Skeletal muscle cell (primary cell): ENCODE measurements around the gene SLC35G6.

Experiments
- DNase-seq: peaks from one replicate; pipeline ENCODE4 v3.0.0-alpha.2; 2010; ENCODE audit warnings: low read depth
- H3K4me3 ChIP-seq: 2 replicates; pipeline ENCODE4 v1.5.1; 2011; ENCODE audit warnings: low read depth, mild to moderate bottlenecking, control low read depth, low read length, moderate library complexity

Gene SLC35G6

DNA sequence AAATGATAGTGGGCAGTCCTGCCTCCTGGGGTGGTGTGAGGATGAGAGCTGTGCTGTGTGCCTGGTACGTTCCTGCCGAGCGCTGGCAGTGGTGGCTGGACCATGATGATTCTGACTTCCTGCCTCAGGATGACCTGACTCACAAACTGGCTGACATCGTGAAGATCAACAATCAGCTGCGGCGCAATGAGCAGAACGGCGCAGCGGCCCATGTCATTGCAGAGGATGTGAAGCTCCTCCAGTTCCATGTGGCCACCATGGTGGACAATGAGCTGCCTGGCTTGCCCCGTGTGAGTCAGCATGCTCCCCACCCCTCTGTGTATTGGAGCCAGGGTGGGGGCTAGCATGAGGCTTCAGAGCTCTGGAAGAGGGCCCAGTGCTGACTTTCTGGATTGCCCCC lies 16.0 kb downstream of the SLC35G6 start:
- no peak for DNase-seq
- no peak overlapping the region for H3K4me3 ChIP-seq

DNA sequence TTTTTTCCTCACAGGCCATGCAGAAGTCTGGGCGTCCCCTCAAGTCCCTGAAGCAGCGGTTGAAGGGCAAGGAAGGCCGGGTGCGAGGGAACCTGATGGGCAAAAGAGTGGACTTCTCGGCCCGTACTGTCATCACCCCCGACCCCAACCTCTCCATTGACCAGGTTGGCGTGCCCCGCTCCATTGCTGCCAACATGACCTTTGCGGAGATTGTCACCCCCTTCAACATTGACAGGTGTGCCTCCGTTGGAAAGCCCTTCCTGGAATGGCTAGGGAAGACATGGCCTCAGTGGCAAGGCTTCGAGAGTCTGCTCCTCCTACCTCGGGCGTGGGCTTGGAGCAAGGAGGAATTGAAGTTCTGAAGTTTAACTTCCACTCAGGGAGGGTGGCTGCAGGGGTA lies 16.4 kb downstream of the SLC35G6 start:
- no peak for DNase-seq
- H3K4me3 ChIP-seq = no peak overlapping the region

DNA sequence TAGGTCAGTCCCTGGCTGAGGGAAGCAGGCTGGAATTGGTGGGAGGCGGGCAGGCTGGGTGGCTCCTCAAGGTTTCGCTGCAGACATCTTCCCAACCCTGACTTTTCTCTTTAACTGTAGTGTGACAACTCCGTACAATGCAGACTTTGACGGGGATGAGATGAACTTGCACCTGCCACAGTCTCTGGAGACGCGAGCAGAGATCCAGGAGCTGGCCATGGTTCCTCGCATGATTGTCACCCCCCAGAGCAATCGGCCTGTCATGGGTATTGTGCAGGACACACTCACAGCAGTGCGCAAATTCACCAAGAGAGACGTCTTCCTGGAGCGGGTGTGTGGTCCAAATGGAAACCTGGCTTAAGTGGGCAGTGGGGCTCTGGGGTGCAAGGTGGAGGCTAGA lies 17.9 kb downstream of the SLC35G6 start:
- DNase-seq = no peak
- H3K4me3 ChIP-seq = no peak overlapping the region

DNA sequence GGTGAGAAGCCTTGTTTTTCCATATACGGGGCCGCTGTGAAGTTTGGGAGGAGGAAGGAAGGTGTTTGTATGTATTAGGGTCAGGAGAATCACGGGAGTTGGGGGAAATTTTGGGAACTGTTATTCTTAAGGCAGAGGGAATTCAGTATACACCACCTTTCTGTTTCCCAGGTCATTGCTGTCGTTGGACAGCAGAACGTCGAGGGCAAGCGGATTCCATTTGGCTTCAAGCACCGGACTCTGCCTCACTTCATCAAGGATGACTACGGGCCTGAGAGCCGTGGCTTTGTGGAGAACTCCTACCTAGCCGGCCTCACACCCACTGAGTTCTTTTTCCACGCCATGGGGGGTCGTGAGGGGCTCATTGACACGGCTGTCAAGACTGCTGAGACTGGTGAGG lies 20.5 kb downstream of the SLC35G6 start:
- H3K4me3 ChIP-seq = no peak overlapping the region
- DNase-seq = no peak

DNA sequence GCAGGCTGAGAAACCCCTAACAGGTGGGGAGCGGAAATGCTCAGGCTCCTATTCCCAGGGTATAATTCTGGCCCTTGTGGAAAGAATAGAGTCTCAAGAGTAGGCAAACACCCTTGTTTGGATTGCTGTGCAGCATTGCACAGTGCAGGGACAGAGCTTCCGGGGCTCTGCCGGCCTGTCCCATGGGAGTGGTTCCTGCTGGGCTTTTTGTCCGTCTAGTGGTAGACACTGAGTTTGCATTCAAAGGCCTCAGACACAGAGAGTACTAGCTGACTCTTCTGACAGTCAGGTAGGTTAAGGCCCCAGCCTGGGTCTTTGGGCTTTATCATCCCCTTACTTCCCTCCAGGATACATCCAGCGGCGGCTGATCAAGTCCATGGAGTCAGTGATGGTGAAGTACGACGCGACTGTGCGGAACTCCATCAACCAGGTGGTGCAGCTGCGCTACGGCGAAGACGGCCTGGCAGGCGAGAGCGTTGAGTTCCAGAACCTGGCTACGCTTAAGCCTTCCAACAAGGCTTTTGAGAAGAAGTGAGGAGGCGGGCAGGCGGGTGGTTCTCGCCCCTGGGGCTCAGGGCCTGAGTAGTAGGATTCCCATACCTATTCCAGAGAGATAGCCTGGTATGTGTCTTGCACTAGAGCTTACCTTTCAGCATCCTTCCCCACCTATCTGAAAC lies 21.1 kb downstream of the SLC35G6 start:
- DNase-seq = no peak
- no peak overlapping the region for H3K4me3 ChIP-seq

DNA sequence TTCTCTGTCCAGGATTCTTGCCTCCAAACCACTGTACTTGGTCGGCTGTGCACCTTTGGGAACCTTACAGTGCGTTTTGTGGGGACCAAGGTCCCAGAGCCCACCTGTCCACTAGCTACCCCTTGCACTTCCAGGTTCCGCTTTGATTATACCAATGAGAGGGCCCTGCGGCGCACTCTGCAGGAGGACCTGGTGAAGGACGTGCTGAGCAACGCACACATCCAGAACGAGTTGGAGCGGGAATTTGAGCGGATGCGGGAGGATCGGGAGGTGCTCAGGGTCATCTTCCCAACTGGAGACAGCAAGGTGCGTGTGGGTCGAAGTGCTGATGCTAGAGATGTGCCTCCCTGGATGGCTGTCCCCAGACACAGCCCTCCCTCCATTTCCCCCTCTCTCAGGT lies 21.7 kb downstream of the SLC35G6 start:
- no peak overlapping the region for H3K4me3 ChIP-seq
- no peak for DNase-seq

DNA sequence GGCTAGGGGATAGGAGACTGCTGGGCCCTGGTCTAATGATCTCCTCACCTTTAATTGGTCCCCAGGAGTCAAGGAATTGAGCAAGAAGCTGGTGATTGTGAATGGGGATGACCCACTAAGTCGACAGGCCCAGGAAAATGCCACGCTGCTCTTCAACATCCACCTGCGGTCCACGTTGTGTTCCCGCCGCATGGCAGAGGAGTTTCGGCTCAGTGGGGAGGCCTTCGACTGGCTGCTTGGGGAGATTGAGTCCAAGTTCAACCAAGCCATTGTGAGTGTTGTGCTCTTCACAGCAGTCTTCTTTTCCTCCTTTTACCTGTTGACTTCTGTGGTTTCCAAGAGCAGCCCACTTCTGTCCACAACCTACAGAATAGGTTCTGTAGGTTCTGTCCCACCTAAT lies 22.3 kb downstream of the SLC35G6 start:
- no peak overlapping the region for H3K4me3 ChIP-seq
- no peak for DNase-seq

DNA sequence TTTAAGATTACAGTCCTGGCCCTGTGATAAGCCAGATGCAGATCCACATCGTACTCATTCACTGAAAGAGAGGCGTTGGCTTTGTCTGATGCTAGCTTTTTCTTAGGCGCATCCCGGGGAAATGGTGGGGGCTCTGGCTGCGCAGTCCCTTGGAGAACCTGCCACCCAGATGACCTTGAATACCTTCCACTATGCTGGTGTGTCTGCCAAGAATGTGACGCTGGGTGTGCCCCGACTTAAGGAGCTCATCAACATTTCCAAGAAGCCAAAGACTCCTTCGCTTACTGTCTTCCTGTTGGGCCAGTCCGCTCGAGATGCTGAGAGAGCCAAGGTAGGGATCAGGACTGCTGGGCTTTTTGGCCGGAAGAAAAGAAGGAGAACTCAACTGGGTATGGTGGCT lies 26.9 kb downstream of the SLC35G6 start:
- no peak for DNase-seq
- H3K4me3 ChIP-seq = no peak overlapping the region

DNA sequence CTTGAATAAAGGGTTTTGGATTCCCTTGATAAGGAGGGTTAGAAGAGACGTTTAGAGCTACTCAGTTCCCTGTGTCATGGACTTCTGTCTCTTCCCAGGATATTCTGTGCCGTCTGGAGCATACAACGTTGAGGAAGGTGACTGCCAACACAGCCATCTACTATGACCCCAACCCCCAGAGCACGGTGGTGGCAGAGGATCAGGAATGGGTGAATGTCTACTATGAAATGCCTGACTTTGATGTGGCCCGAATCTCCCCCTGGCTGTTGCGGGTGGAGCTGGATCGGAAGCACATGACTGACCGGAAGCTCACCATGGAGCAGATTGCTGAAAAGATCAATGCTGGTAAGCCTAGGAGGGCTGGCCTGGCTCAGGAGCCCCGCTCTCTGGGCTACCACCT lies 27.6 kb downstream of the SLC35G6 start:
- DNase-seq = no peak
- H3K4me3 ChIP-seq = no peak overlapping the region

DNA sequence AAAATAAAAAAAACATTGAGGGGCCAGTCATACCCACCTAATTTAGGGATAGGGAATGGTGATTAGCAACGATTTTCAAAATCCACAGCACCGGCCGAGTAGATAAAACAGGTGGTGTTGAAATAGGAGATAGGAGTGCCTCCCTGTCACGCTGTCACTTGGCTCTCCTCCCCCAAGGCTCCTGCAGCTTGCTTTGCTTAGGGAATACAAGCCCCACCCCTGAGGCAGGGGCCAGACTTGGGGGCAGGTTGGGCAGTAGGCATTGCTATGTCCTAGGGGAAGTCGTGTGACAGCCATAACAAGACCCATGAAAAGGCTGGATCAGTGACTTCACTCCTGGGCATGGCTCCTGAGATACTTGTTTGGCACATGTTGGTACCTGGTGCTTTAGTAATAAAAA lies 28.7 kb downstream of the SLC35G6 start:
- H3K4me3 ChIP-seq = no peak overlapping the region
- DNase-seq = no peak

DNA sequence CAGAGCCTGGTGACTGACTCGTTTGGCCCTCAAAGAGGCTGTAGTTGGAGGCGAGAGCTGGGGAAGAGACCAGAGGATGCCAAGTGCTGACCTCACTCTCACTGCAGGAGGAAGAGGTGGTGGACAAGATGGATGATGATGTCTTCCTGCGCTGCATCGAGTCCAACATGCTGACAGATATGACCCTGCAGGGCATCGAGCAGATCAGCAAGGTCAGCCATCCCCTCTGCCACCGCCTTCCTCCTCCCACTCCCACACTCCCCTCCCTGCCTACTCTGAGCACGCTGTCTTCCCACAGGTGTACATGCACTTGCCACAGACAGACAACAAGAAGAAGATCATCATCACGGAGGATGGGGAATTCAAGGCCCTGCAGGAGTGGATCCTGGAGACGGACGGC lies 29.9 kb downstream of the SLC35G6 start:
- DNase-seq = no peak
- no peak overlapping the region for H3K4me3 ChIP-seq

DNA sequence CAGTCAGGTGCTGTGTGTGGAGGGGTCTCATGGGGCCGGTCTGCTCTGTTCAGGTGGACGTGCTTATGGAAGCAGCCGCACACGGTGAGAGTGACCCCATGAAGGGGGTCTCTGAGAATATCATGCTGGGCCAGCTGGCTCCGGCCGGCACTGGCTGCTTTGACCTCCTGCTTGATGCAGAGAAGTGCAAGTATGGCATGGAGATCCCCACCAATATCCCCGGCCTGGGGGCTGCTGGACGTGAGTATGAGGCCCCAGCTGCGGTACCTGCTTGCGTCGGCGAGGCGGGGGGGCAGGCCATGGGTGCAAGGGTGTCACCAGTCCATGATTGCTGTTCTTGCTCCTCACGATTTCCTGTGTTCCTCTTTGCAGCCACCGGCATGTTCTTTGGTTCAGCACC lies 30.9 kb downstream of the SLC35G6 start:
- no peak for DNase-seq
- H3K4me3 ChIP-seq = no peak overlapping the region

DNA sequence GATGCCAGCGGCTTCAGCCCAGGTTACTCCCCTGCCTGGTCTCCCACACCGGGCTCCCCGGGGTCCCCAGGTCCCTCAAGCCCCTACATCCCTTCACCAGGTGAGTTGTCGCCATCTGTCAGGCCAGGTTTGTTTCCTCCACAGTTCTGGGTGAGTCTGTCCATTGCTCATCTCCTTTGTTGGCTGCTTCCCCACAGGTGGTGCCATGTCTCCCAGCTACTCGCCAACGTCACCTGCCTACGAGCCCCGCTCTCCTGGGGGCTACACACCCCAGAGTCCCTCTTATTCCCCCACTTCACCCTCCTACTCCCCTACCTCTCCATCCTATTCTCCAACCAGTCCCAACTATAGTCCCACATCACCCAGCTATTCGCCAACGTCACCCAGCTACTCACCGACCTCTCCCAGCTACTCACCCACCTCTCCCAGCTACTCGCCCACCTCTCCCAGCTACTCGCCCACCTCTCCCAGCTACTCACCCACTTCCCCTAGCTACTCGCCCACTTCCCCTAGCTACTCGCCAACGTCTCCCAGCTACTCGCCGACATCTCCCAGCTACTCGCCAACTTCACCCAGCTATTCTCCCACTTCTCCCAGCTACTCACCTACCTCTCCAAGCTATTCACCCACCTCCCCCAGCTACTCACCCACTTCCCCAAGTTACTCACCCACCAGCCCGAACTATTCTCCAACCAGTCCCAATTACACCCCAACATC lies 31.7 kb downstream of the SLC35G6 start:
- no peak for DNase-seq
- no peak overlapping the region for H3K4me3 ChIP-seq

DNA sequence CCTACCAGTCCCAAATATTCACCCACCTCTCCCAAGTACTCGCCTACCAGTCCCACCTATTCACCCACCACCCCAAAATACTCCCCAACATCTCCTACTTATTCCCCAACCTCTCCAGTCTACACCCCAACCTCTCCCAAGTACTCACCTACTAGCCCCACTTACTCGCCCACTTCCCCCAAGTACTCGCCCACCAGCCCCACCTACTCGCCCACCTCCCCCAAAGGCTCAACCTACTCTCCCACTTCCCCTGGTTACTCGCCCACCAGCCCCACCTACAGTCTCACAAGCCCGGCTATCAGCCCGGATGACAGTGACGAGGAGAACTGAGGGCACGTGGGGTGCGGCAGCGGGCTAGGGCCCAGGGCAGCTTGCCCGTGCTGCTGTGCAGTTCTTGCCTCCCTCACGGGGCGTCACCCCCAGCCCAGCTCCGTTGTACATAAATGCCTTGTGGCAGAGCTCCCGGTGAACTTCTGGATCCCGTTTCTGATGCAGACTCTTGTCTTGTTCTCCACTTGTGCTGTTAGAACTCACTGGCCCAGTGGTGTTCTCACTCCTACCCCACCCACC lies 32.7 kb downstream of the SLC35G6 start:
- no peak for DNase-seq
- no peak overlapping the region for H3K4me3 ChIP-seq

DNA sequence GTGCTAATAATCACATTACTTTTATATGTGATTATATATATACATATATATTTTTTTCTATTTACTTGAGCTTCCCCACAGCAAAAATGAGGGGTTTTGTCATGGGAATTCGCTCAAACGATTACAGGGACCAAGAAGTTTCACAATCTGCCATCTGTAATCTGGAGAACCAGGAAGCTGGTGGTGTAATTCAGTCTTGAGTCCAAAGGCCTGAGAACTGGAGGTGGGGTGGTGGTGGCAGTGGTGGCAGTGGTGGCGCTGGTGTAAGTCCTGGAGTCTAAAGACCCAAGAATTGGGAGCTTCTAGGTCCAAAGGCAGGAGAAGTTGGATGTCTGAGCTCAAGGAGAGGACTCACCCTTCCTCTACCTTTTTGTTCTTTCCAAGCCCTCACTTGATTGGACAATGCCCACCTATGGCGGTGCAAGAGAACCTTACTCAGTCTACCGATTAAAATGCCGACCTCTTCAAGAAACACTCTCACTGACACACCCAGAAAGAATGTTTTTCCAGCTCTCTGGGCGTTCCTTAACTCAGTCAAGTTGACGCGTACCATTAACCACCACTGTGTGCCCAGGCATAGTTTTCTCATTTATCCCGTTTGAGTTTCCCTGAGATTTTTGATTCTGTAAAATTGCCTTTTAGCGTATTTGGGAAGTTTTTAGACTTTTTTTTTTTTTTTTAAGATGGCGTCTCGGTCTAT lies 34.8 kb downstream of the SLC35G6 start:
- no peak for DNase-seq
- H3K4me3 ChIP-seq = no peak overlapping the region

DNA sequence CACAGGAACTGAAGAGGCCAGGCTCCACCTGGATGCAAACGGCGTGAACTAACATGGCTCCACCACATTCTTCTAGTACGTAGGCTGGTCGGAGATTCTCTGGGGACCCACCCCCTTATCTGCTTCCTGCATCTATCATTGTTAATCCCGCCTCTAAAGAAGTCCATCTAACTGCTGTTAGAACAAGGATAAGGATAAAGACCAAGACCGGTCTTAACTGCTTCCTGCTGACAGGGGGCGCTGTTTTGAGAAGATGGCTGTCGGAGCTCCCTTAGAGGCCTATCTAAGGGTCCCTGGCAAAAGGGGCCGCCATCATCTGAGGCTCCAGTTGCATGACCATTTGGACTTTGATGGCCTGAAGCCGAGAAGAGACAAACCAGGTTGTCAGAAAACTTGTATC lies 41.8 kb downstream of the SLC35G6 start:
- no peak overlapping the region for H3K4me3 ChIP-seq
- no peak for DNase-seq

DNA sequence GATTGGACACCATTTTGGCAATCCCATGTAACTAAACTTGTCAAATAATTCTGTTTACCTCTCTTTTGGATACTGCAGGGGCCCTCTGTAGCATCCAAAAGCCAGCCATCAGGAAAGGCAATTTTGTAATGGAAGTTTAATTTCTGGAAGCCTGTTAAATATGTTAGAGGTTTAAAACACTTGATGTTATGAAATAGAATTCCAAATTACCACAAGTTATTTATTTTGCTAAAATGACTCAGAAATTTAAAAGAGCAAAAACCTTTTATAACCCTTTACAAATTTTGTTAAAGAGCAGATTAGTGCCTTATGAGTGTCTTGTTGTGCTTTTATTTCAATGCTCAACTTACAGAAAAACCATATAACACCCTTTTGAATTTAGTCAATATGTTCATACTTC lies 47.6 kb downstream of the SLC35G6 start:
- no peak overlapping the region for H3K4me3 ChIP-seq
- DNase-seq = no peak

DNA sequence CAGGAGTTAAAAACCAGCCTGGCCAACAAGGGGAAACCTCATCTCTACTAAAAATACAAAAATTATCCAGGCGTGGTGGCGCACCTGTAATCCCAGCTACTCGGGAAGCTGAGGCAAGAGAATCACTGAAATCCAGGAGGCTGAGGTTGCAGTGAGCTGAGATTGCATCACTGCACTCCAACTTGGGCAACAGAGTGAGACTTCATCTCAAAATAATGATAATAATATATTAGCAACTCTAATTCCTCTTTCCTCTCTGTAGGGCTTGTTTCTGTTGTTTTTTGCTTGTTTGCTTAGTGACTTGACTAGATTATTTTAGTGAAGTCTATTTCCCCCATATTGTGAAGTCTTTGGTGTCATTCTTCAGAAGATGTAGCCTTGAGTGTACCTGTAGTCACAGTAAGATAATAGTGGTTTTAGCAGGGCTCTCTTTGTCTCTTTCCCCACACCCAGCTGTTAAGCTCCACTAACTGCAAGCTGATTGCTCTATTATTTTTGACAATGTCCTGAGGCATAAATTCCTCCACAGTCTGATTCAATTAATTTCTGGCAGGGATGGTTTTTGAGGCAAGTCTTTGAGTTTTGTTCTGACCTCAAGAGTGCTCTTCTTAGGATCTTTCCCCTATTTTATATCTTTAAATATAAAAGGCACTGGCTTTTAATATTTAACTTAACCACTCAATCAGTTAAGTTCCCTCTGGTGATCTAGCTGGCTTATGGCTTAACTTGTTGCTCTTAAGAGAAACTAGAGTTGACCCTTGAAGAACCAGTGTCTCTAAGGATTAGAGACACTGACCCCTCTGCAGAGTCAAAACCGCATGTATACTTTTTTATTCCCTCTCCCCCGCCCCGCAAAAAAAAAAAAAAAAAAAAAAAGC lies 49.0 kb downstream of the SLC35G6 start:
- no peak for DNase-seq
- no peak overlapping the region for H3K4me3 ChIP-seq
